HCT116 (cell line): ENCODE results near the gene C1QA. TPM values are rescaled to one million over a fixed set of nuclear protein-coding genes. Genes with fewer than 3 reads are reported as not detected.

Source experiments
- ATAC-seq: fragments of 200-7000 bp; cut with Tn5 transposase; 2 replicates; pipeline ENCODE4 v1.9.1; 2020; ENCODE audit warnings: mild to moderate bottlenecking, moderate library complexity
- BruUV-seq: library from RNA; stranded (reverse); fragments of 400-500 nt; replicated peaks from 2 replicates; lab custom pipeline; 2021; lab: Mats Ljungman, UMichigan
- CTCF ChIA-PET: fragments of 300-600 bp; sonication (Branson Sonifier 250); formaldehyde crosslinking; loops from one replicate; lab custom pipeline; 2021; ENCODE audit warnings: antibody characterized with exemption; lab: Charles Lee
- POLR2A ChIA-PET: fragments of 300-600, 350-600 bp; sonication (Branson Sonifier 250); formaldehyde crosslinking; loops from one replicate; lab custom pipeline; 2021; ENCODE audit warnings: antibody characterized with exemption; lab: Charles Lee
- RAD21 ChIA-PET, 2 experiments: fragments of 300-600 bp; sonication (Branson Sonifier 250); formaldehyde crosslinking; loops; one replicate each; lab custom pipeline; 2023; ENCODE audit warnings: low total read pairs in 2 of 2; ENCODE audit not compliant: uncharacterized antibody in 2 of 2, unreplicated experiment in 2 of 2, low non-redundant PET in 1 of 2; lab: Charles Lee
- DNase-seq: peaks from one replicate; pipeline ENCODE4 v3.0.0-alpha.2; 2010; ENCODE audit warnings: low read depth, low spot score
- H2AFZ ChIP-seq: fragments of 200-600 bp; shearing (Covaris generic), sonication (generic); 2 replicates; pipeline ENCODE4 v1.6.1; 2017; ENCODE audit warnings: low read depth, mixed run types, mixed read lengths, antibody characterized with exemption, low read length; ENCODE audit not compliant: poor library complexity, severe bottlenecking
- H3K27ac ChIP-seq: 2 replicates; pipeline ENCODE4 v1.5.1; 2012; ENCODE audit warnings: low read depth, low read length
- H3K27me3 ChIP-seq: fragments of 200-600 bp; sonication (generic); 2 replicates; pipeline ENCODE4 v1.6.1; 2016; ENCODE audit warnings: mixed run types, low read length, mixed read lengths; ENCODE audit not compliant: insufficient read depth
- H3K36me3 ChIP-seq, 2 experiments: fragments of 200-500 bp in 1 of 2; fragments of 200-600 bp in 1 of 2; sonication (Bioruptor generic) in 1 of 2; sonication (generic) in 1 of 2; 2 replicates each; pipeline versions ENCODE4 v1.5.1 to v1.6.1; 2014 to 2016; ENCODE audit warnings: low read length in 2 of 2, inconsistent platforms in 1 of 2, mixed read lengths in 1 of 2, mixed run types in 1 of 2; ENCODE audit not compliant: insufficient read depth in 2 of 2, control insufficient read depth in 1 of 2
- H3K4me1 ChIP-seq, 2 experiments: fragments of 200-600 bp in 1 of 2; sonication (generic) in 1 of 2; 2 replicates each; pipeline versions ENCODE4 v1.5.1 to v1.6.1; 2012 to 2017; ENCODE audit warnings: low read length in 2 of 2, inconsistent platforms in 1 of 2, mild to moderate bottlenecking in 1 of 2, mixed read lengths in 1 of 2, mixed run types in 1 of 2, moderate library complexity in 1 of 2; ENCODE audit not compliant: insufficient read depth in 2 of 2, control insufficient read depth in 1 of 2
- H3K4me2 ChIP-seq: fragments of 200-600 bp; sonication (generic); 2 replicates; pipeline ENCODE4 v1.6.1; 2017; ENCODE audit warnings: mixed run types, low read length, mixed read lengths
- H3K4me3 ChIP-seq, 2 experiments: fragments of 200-600 bp in 1 of 2; sonication (generic) in 1 of 2; replicated peaks in 1 of 2; 2 replicates each; pipeline ENCODE4 v1.5.1; 2011 to 2016; ENCODE audit warnings: low read length in 2 of 2, control low read depth in 1 of 2, low read depth in 1 of 2, mild to moderate bottlenecking in 1 of 2, mixed read lengths in 1 of 2, mixed run types in 1 of 2
- H3K79me2 ChIP-seq: fragments of 200-600 bp; sonication (generic); 2 replicates; pipeline ENCODE4 v1.6.1; 2017; ENCODE audit warnings: mild to moderate bottlenecking, mixed run types, low read length, moderate library complexity, mixed read lengths; ENCODE audit not compliant: insufficient read depth
- H3K9ac ChIP-seq: fragments of 200-600 bp; sonication (generic); 2 replicates; pipeline ENCODE4 v1.6.1; 2016; ENCODE audit warnings: low read length, mixed read lengths
- H3K9me2 ChIP-seq: fragments of 200-600 bp; sonication (generic), shearing (Covaris generic); 2 replicates; pipeline ENCODE4 v1.6.1; 2017; ENCODE audit warnings: mixed run types, mild to moderate bottlenecking, moderate library complexity; ENCODE audit not compliant: insufficient read depth
- H3K9me3 ChIP-seq, 2 experiments: fragments of 200-500 bp in 1 of 2; fragments of 200-600 bp in 1 of 2; sonication (Bioruptor generic) in 1 of 2; sonication (generic) in 1 of 2; 2 replicates each; pipeline ENCODE4 v1.6.1; 2014 to 2017; ENCODE audit warnings: low read length in 2 of 2, mixed read lengths in 2 of 2, inconsistent platforms in 1 of 2, low read depth in 1 of 2, mild to moderate bottlenecking in 1 of 2, mixed run types in 1 of 2, moderate library complexity in 1 of 2; ENCODE audit not compliant: control insufficient read depth in 1 of 2, insufficient read depth in 1 of 2
- H4K20me1 ChIP-seq: fragments of 200-600 bp; sonication (generic), shearing (Covaris generic); 2 replicates; pipeline ENCODE4 v1.6.1; 2017; ENCODE audit warnings: mixed run types, mild to moderate bottlenecking, moderate library complexity; ENCODE audit not compliant: insufficient read depth
- CBX3 ChIP-seq: IDR thresholded peaks from 2 replicates; pipeline ENCODE4 v1.6.1; 2012; ENCODE audit warnings: low read depth
- CTCF ChIP-seq, 3 experiments: fragments of 200-600 bp in 1 of 3; sonication (generic) in 1 of 3; IDR thresholded peaks in 2 of 3; conservative IDR thresholded peaks in 1 of 3; 2 replicates each; pipeline ENCODE4 v1.5.1; 2012 to 2017; ENCODE audit warnings: low read depth in 2 of 3, low read length in 2 of 3, antibody characterized with exemption in 1 of 3, borderline replicate concordance in 1 of 3, control low read depth in 1 of 3, mild to moderate bottlenecking in 1 of 3, mixed read lengths in 1 of 3, mixed run types in 1 of 3, moderate library complexity in 1 of 3; ENCODE audit not compliant: insufficient read depth in 1 of 3
- EGR1 ChIP-seq: IDR thresholded peaks from 2 replicates; pipeline ENCODE4 v1.6.1; 2012; ENCODE audit warnings: low read depth
- ELF1 ChIP-seq: IDR thresholded peaks from 2 replicates; pipeline ENCODE4 v1.6.1; 2012; ENCODE audit warnings: low read depth, borderline replicate concordance
- EZH2phosphoT487 ChIP-seq: fragments of 200-600 bp; IDR thresholded peaks from 2 replicates; pipeline ENCODE4 v1.6.1; 2018; ENCODE audit warnings: antibody characterized with exemption, borderline replicate concordance
- FOSL1 ChIP-seq: IDR thresholded peaks from 2 replicates; pipeline ENCODE4 v1.6.1; 2012; ENCODE audit warnings: low read depth
- JUND ChIP-seq: IDR thresholded peaks from 2 replicates; pipeline ENCODE4 v1.6.1; 2012
- POLR2AphosphoS5 ChIP-seq: IDR thresholded peaks from 2 replicates; pipeline ENCODE4 v1.6.1; 2011; ENCODE audit warnings: mild to moderate bottlenecking, low read depth, low read length, moderate library complexity
- REST ChIP-seq: IDR thresholded peaks from 2 replicates; pipeline ENCODE4 v1.6.1; 2012; ENCODE audit warnings: low read depth
- SIN3A ChIP-seq: IDR thresholded peaks from 2 replicates; pipeline ENCODE4 v1.6.1; 2012; ENCODE audit warnings: low read depth
- SRF ChIP-seq: IDR thresholded peaks from 2 replicates; pipeline ENCODE4 v1.6.1; 2012; ENCODE audit warnings: low read depth
- TCF7L2 ChIP-seq: IDR thresholded peaks from 2 replicates; pipeline ENCODE4 v1.7.0; 2011; ENCODE audit warnings: borderline replicate concordance, inconsistent platforms; ENCODE audit not compliant: insufficient read depth, insufficient read length; ENCODE audit errors: extremely low read depth
- YY1 ChIP-seq: IDR thresholded peaks from 2 replicates; pipeline ENCODE4 v1.6.1; 2011; ENCODE audit warnings: low read length, low read depth, moderate library complexity, mild to moderate bottlenecking; ENCODE audit not compliant: insufficient replicate concordance; ENCODE audit errors: extremely low read depth
- ZFX ChIP-seq: fragments of 450-650 bp; IDR thresholded peaks from 2 replicates; pipeline ENCODE4 v1.6.1; 2017
- intact Hi-C: fragments of 100-400 bp; cut with micrococcal nuclease; formaldehyde crosslinking; loops from 2 replicates; pipeline ENCODE4 v1.10.0; 2022
- total RNA-seq: library from RNA; stranded (reverse); gene quantifications from one replicate; pipeline ENCODE4 v1.2.1, GENCODE V29; 2021; ENCODE audit not compliant: unreplicated experiment
- TF ChIP-seq, protein P1 (sequence below): IDR thresholded peaks from 2 replicates; pipeline ENCODE4 v1.6.1; 2011; ENCODE audit warnings: mild to moderate bottlenecking, low read length, moderate library complexity; ENCODE audit not compliant: insufficient replicate concordance; ENCODE audit errors: extremely low read depth
- TF ChIP-seq, protein P2 (sequence below): IDR thresholded peaks from 2 replicates; pipeline ENCODE4 v1.6.1; 2012

C1QA gene
- total RNA-seq, 1 experiment from 2014 or later: 0.91 TPM

- TF ChIP-seq JUND (no peak), FOSL1 (no peak), CBX3 (no peak), REST (no peak), TCF7L2 (no peak), CTCF (IDR thresholded peaks at IDR 0.05 in 2 of 3, conservative IDR thresholded peaks at IDR 0.05 in 1 of 3; ENCODE audit: borderline replicate concordance in 1 of 3, insufficient read depth in 1 of 3, low read depth in 2 of 3, low read length in 2 of 3) (no peak), EZH2phosphoT487 (no peak), ZFX (no peak), ELF1 (no peak), POLR2AphosphoS5 (no peak), SRF (no peak), EGR1 (no peak), SIN3A (no peak), YY1 (no peak)
- TF ChIP-seq, protein P1, sequence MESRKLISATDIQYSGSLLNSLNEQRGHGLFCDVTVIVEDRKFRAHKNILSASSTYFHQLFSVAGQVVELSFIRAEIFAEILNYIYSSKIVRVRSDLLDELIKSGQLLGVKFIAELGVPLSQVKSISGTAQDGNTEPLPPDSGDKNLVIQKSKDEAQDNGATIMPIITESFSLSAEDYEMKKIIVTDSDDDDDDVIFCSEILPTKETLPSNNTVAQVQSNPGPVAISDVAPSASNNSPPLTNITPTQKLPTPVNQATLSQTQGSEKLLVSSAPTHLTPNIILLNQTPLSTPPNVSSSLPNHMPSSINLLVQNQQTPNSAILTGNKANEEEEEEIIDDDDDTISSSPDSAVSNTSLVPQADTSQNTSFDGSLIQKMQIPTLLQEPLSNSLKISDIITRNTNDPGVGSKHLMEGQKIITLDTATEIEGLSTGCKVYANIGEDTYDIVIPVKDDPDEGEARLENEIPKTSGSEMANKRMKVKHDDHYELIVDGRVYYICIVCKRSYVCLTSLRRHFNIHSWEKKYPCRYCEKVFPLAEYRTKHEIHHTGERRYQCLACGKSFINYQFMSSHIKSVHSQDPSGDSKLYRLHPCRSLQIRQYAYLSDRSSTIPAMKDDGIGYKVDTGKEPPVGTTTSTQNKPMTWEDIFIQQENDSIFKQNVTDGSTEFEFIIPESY: no peak
- TF ChIP-seq, protein P2, sequence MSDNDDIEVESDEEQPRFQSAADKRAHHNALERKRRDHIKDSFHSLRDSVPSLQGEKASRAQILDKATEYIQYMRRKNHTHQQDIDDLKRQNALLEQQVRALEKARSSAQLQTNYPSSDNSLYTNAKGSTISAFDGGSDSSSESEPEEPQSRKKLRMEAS: no peak
- Histone ChIP-seq H3K9me3 (no peaks in the 10 kb centered on the region), H3K4me2 (no peak overlapping the region), H3K9me2 (no peaks in the 10 kb centered on the region), H3K36me3 (no peaks in the 10 kb centered on the region), H3K27ac (no peak overlapping the region), H3K4me3 (no peak overlapping the region), H3K27me3 (peaks cover 23% of the 10 kb centered on the region; the same call in 1 of the 2 replicates), H3K4me1 (no peaks in the 10 kb centered on the region), H4K20me1 (no peaks in the 10 kb centered on the region), H3K9ac (no peak overlapping the region), H2AFZ (no peak overlapping the region), H3K79me2 (no peaks in the 10 kb centered on the region)
- ChIA-PET POLR2A (no interaction called here), CTCF (no interaction called here), RAD21 (no interaction called here)
- no peak for DNase-seq
- intact Hi-C loops: loop anchor here (10.0 kb wide), 1 partner anchor 103 kb away; no protein-coding TSS in a partner anchor
- BruUV-seq: no TSS peak
- ATAC-seq: no peak
These were observed 9.1 kb upstream of the C1QA start for GRCh38 chr1:22627331-22627730.
